ENCODE results near the gene PDAP1.
"Not testable (repeated sequence)": the region's sequence is repeated elsewhere in the genome, so short reads cannot be mapped to it uniquely, and the experiment has no call there.

PDAP1 gene, protein sequence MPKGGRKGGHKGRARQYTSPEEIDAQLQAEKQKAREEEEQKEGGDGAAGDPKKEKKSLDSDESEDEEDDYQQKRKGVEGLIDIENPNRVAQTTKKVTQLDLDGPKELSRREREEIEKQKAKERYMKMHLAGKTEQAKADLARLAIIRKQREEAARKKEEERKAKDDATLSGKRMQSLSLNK

GRCh38 chr7:99408379-99409191, at the start of gene PDAP1, which contains the start of gene BUD31:
TSS of gene PDAP1 (minus strand) at chr7:99408597. CDS start at chr7:99408548, 49 bp downstream.
TSS of gene BUD31 (plus strand) at chr7:99408969. CDS start at chr7:99411093, 2,124 bp downstream.
- DNase-seq = peak; percentile 93

DNA sequence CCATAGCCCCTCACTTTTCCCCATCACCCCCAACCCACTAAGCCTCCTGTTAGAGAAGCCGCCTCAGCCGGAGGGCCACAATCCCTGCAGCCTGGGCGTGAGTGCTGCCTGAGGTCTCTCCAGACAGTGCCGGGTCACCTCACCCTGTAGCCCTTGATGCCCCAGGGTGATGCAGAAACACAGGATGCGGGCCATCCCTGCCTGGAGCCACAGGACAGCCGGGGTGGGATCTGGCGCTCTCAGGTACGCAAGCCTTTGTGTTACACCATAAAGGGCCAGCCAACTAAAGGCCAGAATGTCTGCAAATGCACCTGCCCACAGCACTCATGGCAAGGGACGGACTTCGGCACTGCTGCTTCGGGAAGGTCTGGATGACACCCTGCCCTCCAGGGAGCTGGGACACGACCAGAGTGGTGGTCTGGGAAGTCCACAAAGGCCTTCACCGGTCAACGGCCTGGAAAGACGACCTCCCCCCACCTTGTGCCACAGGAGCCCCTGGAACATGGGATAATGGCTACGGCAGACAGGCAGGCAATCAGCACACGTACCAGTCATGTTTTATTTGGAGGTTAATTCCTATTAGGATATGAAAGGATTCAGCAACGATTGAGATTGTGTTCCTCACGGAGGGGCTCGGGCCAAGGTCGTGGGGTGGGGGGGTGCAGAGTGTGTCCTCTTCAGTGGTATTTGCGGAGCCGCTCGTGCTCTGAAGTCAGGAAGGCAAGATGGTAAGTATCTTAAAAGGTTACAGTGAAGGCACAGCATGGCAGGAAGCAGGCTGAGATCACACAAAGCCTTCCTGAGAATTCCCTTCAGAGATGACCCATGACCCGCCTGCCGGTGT, 49.5 kb upstream of the PDAP1 start:
- DNase-seq = no peak

GRCh38 chr7:99457050-99457649, 48.8 kb upstream of the PDAP1 start:
- no peak for DNase-seq

GRCh38 chr7:99456288-99456687, 47.9 kb upstream of the PDAP1 start:
- no peak for DNase-seq

GRCh38 chr7:99455874-99456273, 47.5 kb upstream of the PDAP1 start:
- no peak for DNase-seq

GRCh38 chr7:99453105-99453504, 44.7 kb upstream of the PDAP1 start:
- DNase-seq = no peak

DNA sequence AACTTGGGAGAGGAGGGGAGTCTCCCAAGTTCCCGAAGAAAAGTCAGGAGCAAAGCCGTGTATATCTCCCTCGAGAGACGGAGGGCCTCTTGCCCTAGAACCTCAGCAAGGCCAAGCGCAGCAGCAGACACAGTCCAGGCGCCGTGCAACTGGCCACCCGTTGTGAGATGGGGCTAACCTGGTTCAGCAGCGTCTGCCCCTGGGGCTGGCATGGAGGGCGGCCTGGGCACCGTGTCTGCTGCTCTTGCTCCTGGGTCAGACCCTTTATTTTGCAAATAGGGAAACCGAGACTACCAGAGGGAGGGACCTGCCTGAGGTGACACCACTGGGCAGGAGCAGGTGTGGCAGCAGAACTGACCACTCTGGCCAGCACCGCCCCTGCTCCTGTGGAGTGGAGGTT, 44.1 kb upstream of the PDAP1 start:
- DNase-seq = no peak

GRCh38 chr7:99451936-99452335, 43.5 kb upstream of the PDAP1 start:
- no peak for DNase-seq

- no peak for DNase-seq
Observed at GRCh38 chr7:99449326-99449725, 40.9 kb upstream of the PDAP1 start.

DNA sequence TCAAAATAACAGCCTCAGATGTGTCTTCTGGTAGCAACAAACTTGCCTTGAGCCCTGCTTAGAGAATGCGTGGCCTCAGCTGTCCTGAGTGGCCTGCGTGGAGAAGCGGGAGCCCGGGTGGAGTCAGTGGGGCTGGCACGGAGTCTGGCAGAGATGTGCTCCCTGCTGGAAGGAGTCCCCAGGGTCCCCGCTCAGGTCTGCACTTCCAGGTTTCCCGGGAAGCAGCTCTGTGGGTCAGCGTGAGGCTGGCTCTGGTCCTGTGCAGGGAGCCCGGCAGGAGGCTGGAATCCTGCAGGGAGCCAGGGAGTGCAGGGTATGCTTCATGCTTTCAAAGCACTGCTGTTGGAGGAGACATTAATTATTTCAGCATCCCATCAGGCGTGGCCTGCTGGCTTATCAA, 40.5 kb upstream of the PDAP1 start:
- DNase-seq = no peak

- no peak for DNase-seq
Observed at GRCh38 chr7:99447943-99448342, 39.5 kb upstream of the PDAP1 start.

- DNase-seq = no peak
Observed at GRCh38 chr7:99446096-99446495, 37.7 kb upstream of the PDAP1 start.

DNA sequence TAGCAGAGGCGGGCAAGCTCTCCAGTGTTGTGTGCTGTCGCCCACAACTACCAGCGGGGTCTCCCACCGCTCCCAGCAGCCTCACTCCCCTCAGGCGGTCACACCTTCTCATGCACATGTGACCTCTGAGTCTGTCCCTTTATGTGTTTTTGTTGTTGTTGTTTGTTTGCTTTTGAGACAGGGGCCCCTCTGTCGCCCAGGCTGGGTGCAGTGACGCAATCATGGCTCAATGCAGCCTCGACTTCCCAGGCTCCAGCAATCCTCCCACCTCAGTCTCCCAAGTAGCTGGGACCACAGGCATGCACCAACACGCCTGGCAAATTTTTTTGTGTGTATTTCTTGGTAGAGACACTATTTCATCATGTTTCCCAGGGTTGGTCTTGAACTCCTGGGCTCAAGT, 31.8 kb upstream of the PDAP1 start:
- no peak for DNase-seq

DNA sequence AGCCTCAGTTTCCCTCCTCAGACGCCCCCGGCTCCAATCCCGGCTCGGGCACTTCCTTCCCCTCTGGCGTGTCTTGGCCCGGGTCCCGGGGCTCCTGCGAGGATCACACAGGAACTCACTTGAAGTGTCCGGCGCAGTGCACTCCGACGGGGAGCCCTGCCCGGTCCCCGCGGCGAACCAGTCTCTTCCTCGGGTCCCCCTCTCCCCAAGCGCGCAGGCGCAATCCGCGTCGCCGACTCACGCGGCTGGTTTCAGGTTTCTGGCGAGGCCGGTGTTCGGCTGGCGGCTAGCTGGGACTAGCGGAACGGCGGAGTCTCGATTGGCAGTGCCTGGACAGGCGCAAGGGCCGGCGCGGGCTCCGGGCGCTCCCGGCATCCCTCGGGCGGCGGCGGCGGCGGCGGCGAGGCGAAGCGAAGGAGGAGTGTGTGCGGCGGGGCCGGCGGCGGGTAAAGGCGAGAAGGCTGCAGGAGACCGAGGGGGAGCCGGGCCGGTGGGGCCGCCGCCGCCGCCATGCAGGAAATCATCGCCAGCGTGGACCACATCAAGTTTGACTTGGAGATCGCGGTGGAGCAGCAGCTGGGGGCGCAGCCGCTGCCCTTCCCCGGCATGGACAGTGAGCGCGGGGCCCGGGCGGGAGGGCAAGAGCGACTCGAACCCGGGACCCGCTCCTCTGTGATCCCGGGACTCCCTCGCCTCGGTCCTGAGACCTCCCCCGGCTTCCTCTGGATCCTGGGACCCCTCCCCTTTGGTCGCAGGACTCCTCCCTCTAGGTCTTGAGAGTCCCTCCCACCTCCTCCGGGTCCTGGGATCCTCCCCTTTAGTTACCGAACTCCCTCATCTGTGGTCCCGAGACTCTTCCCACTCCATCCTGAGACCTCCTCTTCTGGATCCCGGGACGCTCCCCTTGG, 30.4 kb upstream of the PDAP1 start, which contains the start of the genes CPSF4 and PTCD1:
CPSF4 (plus strand) TSS at position 371 of the 908 bp plus-strand sequence; CDS start at position 511, 140 bp downstream.
PTCD1 (minus strand) TSS at position 226 of the 908 bp plus-strand sequence. CDS start 3,556 bp downstream, outside the sequence.
- DNase-seq = peak; percentile 86

DNA sequence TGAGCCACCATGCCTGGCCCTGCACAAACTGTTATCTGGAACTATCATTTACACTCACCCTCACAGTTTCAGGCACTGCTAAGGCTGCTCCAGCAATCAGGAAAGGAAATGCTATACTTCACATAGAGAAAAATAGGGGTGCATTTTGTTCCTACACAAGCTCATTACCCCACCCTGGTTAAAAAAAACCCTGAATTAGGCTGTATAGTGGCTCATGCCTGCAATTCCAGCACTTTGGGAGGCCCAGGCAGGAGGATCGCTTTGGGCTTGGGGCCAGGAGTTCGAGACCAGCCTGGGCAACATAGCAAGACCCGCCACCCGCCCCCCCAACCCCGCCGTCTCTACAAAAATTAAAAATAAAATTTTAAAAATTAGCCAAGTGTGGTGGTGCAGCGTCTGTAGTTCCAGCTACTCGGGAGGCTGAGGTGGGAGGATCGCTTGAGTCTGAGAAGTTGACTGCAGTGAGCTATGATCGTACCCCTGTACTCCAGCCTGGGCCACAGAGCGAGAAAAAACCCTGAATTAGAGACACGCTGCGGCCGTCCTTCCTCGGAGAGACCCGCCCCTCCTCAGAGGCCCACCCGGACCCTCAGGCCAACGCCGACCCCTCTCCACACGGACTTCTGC, 29.7 kb upstream of the PDAP1 start:
- DNase-seq = no peak

DNA sequence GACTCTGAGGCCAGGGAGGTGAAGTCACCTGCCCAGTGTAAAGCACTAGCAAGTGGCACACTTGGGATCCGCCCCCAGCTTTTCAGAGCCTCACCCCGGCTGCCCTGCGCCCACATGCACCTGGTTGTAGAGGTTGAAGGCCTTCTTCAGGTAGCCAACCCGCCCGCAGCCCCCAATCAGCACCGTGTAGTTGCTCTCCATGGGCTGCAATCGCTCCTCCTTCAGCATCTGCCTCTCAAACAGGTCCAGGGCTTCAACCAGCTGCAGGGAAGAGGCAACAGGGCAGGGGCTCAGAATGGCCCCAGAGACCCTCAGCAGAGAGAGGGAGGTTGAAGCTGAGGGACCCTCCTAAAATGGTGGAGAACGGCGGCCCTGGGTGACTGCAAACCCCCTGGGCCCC, 24.8 kb upstream of the PDAP1 start:
- no peak for DNase-seq

GRCh38 chr7:99431756-99432540, 23.6 kb upstream of the PDAP1 start:
- DNase-seq = not testable (repeated sequence)

- DNase-seq = no peak
Observed at GRCh38 chr7:99429756-99430155, 21.4 kb upstream of the PDAP1 start.

DNA sequence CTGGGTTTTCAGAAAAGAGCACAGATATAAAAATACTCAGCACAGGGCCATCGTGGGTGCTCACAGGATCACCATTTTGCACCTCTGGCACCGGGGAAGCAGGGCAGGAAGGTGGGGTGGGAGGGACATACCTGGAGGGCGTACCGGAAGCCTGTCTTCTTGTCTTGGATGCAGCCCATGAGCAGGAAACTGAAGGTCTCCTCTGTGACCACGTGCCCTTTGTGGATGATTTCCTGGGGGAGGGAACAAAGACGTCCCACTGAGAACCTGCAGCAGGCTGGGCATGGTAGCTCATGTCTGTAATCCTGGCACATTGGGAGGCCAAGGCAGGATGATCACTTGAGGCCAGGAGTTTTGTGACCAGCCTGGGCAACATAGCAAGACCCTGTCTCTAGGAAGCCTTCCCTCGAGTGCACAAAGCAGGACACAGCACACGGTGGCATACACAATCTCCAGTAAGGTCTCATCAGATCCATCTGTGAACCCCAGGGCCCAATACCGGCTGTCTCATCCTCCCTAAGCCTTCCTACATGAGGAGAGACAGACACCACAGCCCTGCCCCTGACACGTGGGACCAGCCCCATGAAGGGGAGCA, 20.7 kb upstream of the PDAP1 start:
- no peak for DNase-seq
